Skeletal muscle tissue (tissue), 4 donors: ENCODE measurements around the gene MRPL12. TPM values are rescaled to one million over a fixed set of nuclear protein-coding genes. Genes with fewer than 3 reads are reported as not detected.

Experiments
- H3K27ac ChIP-seq: one replicate; pipeline ENCODE4 v1.7.0; 2013; ENCODE audit warnings: mild to moderate bottlenecking, low read depth, low read length, inconsistent platforms
- H3K27me3 ChIP-seq, 3 donors: one replicate each; pipeline ENCODE4 v1.7.0; 2013; ENCODE audit warnings: low read length in 3 of 3; ENCODE audit not compliant: control insufficient read depth in 3 of 3, insufficient read depth in 3 of 3
- H3K36me3 ChIP-seq, 3 donors: one replicate each; pipeline ENCODE4 v1.7.0; 2013; ENCODE audit warnings: low read length in 3 of 3; ENCODE audit not compliant: control insufficient read depth in 3 of 3, insufficient read depth in 3 of 3
- H3K4me1 ChIP-seq, 3 donors: one replicate each; pipeline ENCODE4 v1.7.0; 2013; ENCODE audit warnings: low read length in 3 of 3, mild to moderate bottlenecking in 3 of 3; ENCODE audit not compliant: control insufficient read depth in 3 of 3, insufficient read depth in 3 of 3
- H3K4me3 ChIP-seq, 3 donors: one replicate each; pipeline ENCODE4 v1.7.0; 2013; ENCODE audit warnings: low read length in 3 of 3
- H3K9ac ChIP-seq, 3 donors: one replicate each; pipeline ENCODE4 v1.7.0; 2013; ENCODE audit warnings: low read length in 3 of 3, mild to moderate bottlenecking in 3 of 3, moderate library complexity in 2 of 3, low read depth in 1 of 3
- H3K9me3 ChIP-seq, 3 donors: one replicate each; pipeline ENCODE4 v1.7.0; 2013; ENCODE audit warnings: low read length in 3 of 3; ENCODE audit not compliant: control insufficient read depth in 3 of 3
- total RNA-seq: library from RNA; depleted of rRNA; stranded (reverse); fragments of >200 nt; gene quantifications from one replicate; pipeline ENCODE4 v1.2.3, GENCODE V29; 2014
- donor health status: Osteomylitis.

MRPL12 gene
- total RNA-seq = 4.7 TPM

GRCh38 chr17:81702934-81703746 lies at the start of gene MRPL12:
Gene MRPL12 (plus strand): TSS chr17:81703367. CDS start chr17:81703502, 135 bp downstream.
- Histone ChIP-seq H3K4me1 (peaks cover 30 to 38% (median 31%) of the 10 kb centered on the region in 3 donors), H3K36me3 (peaks cover 49 to 51% (median 50%) of the 10 kb centered on the region in 3 donors), H3K27ac (peak within 1 kb of the TSS; percentile 96), H3K27me3 (no peaks in the 10 kb centered on the region), H3K9me3 (no peaks in the 10 kb centered on the region), H3K9ac (peak within 1 kb of the TSS; percentile 97 to 100 (median 98)), H3K4me3 (peak within 1 kb of the TSS; percentile 94 to 98 (median 96))

- H3K36me3 ChIP-seq = no peaks in the 10 kb centered on the region
- no peak overlapping the region for H3K9ac ChIP-seq
- no peak overlapping the region for H3K27ac ChIP-seq
- peaks cover 0 to 5% (median 3%) of the 10 kb centered on the region in 3 donors for H3K4me1 ChIP-seq
- H3K27me3 ChIP-seq = peaks cover 8 to 17% (median 11%) of the 10 kb centered on the region in 3 donors
- H3K4me3 ChIP-seq = no peak overlapping the region
- H3K9me3 ChIP-seq = no peaks in the 10 kb centered on the region
Measured at GRCh38 chr17:81655378-81656117, 47.6 kb upstream of the MRPL12 start.

- Histone ChIP-seq H3K9ac (no peak within 1 kb of the TSS), H3K27ac (no peak within 1 kb of the TSS), H3K27me3 (peaks cover 2 to 13% (median 5%) of the 10 kb centered on the region in 3 donors), H3K4me1 (peaks cover 0 to 5% (median 3%) of the 10 kb centered on the region in 3 donors), H3K9me3 (no peaks in the 10 kb centered on the region), H3K36me3 (no peaks in the 10 kb centered on the region), H3K4me3 (no peak within 1 kb of the TSS)
Measured at GRCh38 chr17:81656118-81656743, 46.9 kb upstream of the MRPL12 start, which contains the start of gene PDE6G. Gene PDE6G (minus strand): TSS chr17:81656542. CDS start chr17:81653305, 3,237 bp downstream.

GRCh38 chr17:81656835-81657234 lies 46.3 kb upstream of the MRPL12 start:
- H3K27ac ChIP-seq = no peak overlapping the region
- no peaks in the 10 kb centered on the region for H3K9me3 ChIP-seq
- no peaks in the 10 kb centered on the region for H3K36me3 ChIP-seq
- no peak overlapping the region for H3K4me3 ChIP-seq
- peaks cover 2 to 9% (median 4%) of the 10 kb centered on the region in 3 donors for H3K27me3 ChIP-seq
- H3K9ac ChIP-seq = no peak overlapping the region
- peaks cover 0 to 5% (median 3%) of the 10 kb centered on the region in 3 donors for H3K4me1 ChIP-seq

- no peak overlapping the region for H3K9ac ChIP-seq
- no peaks in the 10 kb centered on the region for H3K36me3 ChIP-seq
- H3K27me3 ChIP-seq = peaks cover 0 to 2% (median under 1%) of the 10 kb centered on the region in 3 donors
- H3K9me3 ChIP-seq = no peaks in the 10 kb centered on the region
- H3K27ac ChIP-seq = no peak overlapping the region
- peaks cover 0 to 5% (median 4%) of the 10 kb centered on the region in 3 donors for H3K4me1 ChIP-seq
- H3K4me3 ChIP-seq = no peak overlapping the region
Measured at GRCh38 chr17:81659038-81659437, 44.1 kb upstream of the MRPL12 start.

- Histone ChIP-seq H3K4me3 (no peak overlapping the region), H3K9ac (no peak overlapping the region), H3K9me3 (no peaks in the 10 kb centered on the region), H3K27ac (no peak overlapping the region), H3K27me3 (peaks cover 0 to under 1% (median 0%) of the 10 kb centered on the region in 3 donors), H3K4me1 (peaks cover 2 to 13% (median 6%) of the 10 kb centered on the region in 3 donors), H3K36me3 (peaks cover 3 to 6% (median 4%) of the 10 kb centered on the region in 3 donors)
Measured at GRCh38 chr17:81660441-81660840, 42.7 kb upstream of the MRPL12 start.

GRCh38 chr17:81662002-81662401 lies 41.2 kb upstream of the MRPL12 start:
- H3K4me3 ChIP-seq = no peak overlapping the region
- peaks cover 3 to 6% (median 4%) of the 10 kb centered on the region in 3 donors for H3K36me3 ChIP-seq
- peaks cover 10 to 22% (median 10%) of the 10 kb centered on the region in 3 donors for H3K4me1 ChIP-seq
- no peak overlapping the region for H3K27ac ChIP-seq
- H3K27me3 ChIP-seq = no peaks in the 10 kb centered on the region
- no peaks in the 10 kb centered on the region for H3K9me3 ChIP-seq
- no peak overlapping the region for H3K9ac ChIP-seq

- Histone ChIP-seq H3K4me3 (no peak overlapping the region), H3K27ac (no peak overlapping the region), H3K27me3 (no peaks in the 10 kb centered on the region), H3K4me1 (peaks cover 16 to 33% (median 21%) of the 10 kb centered on the region in 3 donors), H3K9ac (no peak overlapping the region), H3K9me3 (no peaks in the 10 kb centered on the region), H3K36me3 (peaks cover 3 to 8% (median 6%) of the 10 kb centered on the region in 3 donors)
Measured at GRCh38 chr17:81664051-81664470, 39.1 kb upstream of the MRPL12 start.

- Histone ChIP-seq H3K27me3 (no peaks in the 10 kb centered on the region), H3K4me3 (peak overlapping the region; percentile 80 to 91 (median 91)), H3K9ac (peak overlapping the region; percentile 83 to 92 (median 92)), H3K36me3 (peaks cover 8 to 16% (median 11%) of the 10 kb centered on the region in 3 donors), H3K27ac (peak overlapping the region; percentile 70), H3K4me1 (peaks cover 16 to 33% (median 21%) of the 10 kb centered on the region in 3 donors), H3K9me3 (no peaks in the 10 kb centered on the region)
Measured at GRCh38 chr17:81665205-81666091, 37.7 kb upstream of the MRPL12 start.
